SJSA1 (cell line): ENCODE results near the gene SELENBP1. TPM values are rescaled to one million over a fixed set of nuclear protein-coding genes. Genes with fewer than 3 reads are reported as not detected.

Source experiments
- DNase-seq, 2 experiments: peaks; one replicate each; pipeline ENCODE4 v3.0.0-alpha.2; 2015 to 2020; ENCODE audit warnings: low spot score in 2 of 2, low read depth in 1 of 2
- H3K27ac ChIP-seq: fragments of 250-450 bp; sonication (Bioruptor Pico); 2 replicates; pipeline ENCODE4 v1.5.1; 2020; ENCODE audit warnings: mild to moderate bottlenecking, moderate library complexity
- H3K27me3 ChIP-seq: fragments of 250-450 bp; sonication (Bioruptor Pico); replicated peaks from 2 replicates; pipeline ENCODE4 v1.5.1; 2020; ENCODE audit warnings: mild to moderate bottlenecking, moderate library complexity
- H3K36me3 ChIP-seq: fragments of 250-450 bp; sonication (Bioruptor Pico); 2 replicates; pipeline ENCODE4 v1.5.1; 2020; ENCODE audit warnings: mild to moderate bottlenecking
- H3K4me1 ChIP-seq: fragments of 250-450 bp; sonication (Bioruptor Pico); replicated peaks from 2 replicates; pipeline ENCODE4 v1.6.1; 2021; ENCODE audit warnings: mild to moderate bottlenecking
- H3K4me3 ChIP-seq: fragments of 250-450 bp; sonication (Bioruptor Pico); 2 replicates; pipeline ENCODE4 v1.5.1; 2020; ENCODE audit warnings: mild to moderate bottlenecking
- H3K9me3 ChIP-seq: fragments of 250-450 bp; sonication (Bioruptor Pico); replicated peaks from 2 replicates; pipeline ENCODE4 v1.5.1; 2020; ENCODE audit warnings: mild to moderate bottlenecking
- total RNA-seq: library from RNA; depleted of rRNA; stranded (reverse); fragments of >200 nt; shearing (Covaris generic); gene quantifications from 2 replicates; pipeline ENCODE4 v1.2.3, GENCODE V29; 2014; rRNA removed

The SELENBP1 gene
- total RNA-seq: 21.6 and 31.1 TPM in 2 replicates

DNA sequence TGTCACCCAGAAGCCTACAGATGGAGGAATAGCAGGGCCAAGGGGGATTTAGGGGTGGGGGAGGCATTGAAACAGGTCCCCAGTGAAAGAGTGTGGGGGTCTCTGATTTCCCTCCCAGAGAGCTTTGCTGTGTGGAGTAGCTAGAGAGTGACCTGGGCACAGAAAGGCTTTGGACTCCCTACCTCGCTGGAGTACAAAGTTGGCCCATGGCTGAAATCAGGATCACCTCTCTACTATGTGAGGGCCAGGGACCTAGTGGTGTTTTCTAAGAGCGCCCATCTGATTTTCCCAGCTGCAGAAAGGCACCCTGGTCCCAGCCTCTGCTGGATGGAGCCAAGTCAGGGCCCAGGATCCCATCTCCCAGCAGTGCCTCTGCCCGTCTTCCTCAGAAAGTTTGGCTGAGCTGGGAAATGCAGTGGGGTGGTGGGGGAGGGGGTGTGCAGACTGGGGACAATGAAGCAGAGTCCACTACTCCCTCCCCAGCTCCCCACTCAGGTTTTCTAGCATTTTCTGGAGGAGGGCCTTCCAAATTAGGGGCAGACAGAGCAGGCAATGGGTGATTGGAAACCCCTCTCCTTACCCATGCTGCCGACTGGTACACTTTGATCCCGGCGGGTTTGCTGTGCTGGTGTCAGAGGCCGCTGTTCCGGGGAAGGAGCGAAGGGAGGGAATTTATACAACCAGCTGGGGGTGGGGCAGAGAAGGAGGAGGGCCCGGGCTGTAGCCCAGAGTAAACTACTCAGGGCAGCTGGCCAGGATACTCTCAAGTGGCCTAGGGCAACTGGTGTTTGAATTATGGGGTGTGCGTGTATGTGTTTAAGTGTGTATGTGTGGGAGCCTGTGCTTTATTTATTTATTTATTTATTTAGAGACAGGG is at the start of gene SELENBP1:
Gene SELENBP1 (minus strand): TSS at position 648 of the 877 bp plus-strand sequence. CDS start 64 bp downstream, at position 584.
- Histone ChIP-seq H3K4me3 (peak within 1 kb of the TSS; percentile 34), H3K27me3 (no peaks in the 10 kb centered on the region), H3K36me3 (no peaks in the 10 kb centered on the region), H3K27ac (no peak within 1 kb of the TSS), H3K9me3 (no peaks in the 10 kb centered on the region), H3K4me1 (peaks cover 17% of the 10 kb centered on the region)
- peak; percentile 76 to 79 for DNase-seq

DNA sequence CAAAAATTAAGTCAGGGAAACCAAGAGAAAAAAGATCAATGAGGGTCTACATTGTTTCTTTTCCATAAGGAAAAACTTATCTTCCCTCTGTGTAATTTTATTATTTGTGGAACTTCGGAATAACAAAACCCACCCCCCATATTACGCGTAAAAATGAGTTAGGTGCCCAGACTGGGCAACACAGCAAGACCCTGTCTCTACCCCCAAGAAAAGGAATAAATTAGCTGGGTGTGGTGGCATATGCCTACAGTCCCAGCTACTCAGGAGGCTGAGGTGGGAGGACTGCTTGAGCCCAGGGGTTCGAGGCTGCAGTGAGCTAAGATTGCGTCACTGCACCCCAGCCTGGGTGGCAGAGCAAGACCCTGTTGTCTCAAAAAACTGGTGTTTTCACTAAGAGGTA is 47.3 kb upstream of the SELENBP1 start:
- Histone ChIP-seq H3K4me1 (no peaks in the 10 kb centered on the region), H3K27me3 (no peaks in the 10 kb centered on the region), H3K36me3 (peaks cover 81% of the 10 kb centered on the region), H3K27ac (no peak overlapping the region), H3K4me3 (no peak overlapping the region), H3K9me3 (no peaks in the 10 kb centered on the region)
- DNase-seq: no peak

DNA sequence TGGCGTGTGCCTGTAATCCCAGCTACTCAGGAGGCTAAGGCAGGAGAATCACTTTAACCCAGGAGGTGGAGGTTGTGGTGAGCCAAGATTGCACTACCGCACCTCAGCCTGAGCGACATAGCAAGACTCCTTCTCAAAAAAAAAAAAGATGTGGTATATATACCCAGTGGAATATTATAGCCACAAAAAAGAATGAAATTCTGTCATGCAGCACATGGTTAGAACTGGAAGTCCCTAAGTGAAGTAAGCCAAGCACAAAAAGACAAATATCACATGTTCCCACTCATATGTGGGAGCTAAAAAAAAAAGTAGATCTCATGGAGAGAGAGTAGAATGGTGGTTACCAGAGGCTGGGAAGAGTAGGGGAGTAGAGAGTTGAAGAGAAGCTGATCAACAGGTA is 45.6 kb upstream of the SELENBP1 start:
- Histone ChIP-seq H3K36me3 (peaks cover 77% of the 10 kb centered on the region), H3K27ac (no peak overlapping the region)

DNA sequence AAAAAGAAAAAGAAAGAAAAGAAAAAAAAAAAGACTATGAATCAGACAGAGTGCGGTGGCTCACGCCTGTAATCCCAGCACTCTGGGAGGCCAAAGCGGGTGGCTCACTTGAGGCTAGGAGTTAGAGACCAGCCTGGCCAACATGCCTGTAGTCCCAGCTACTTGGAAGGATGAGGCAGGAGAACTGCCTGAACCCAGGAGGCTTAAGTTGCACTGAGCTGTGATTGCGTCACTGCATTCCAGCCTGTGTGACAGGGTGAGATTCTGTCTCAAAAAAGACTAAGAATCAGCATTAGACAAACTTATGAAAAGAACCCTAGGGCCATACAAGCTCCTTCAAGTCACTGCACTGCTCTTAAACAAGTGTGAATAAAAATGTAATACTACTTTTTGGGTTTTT is 43.7 kb upstream of the SELENBP1 start:
- no peak for DNase-seq
- peaks cover 77% of the 10 kb centered on the region for H3K36me3 ChIP-seq
- no peaks in the 10 kb centered on the region for H3K4me1 ChIP-seq
- no peaks in the 10 kb centered on the region for H3K9me3 ChIP-seq
- H3K27ac ChIP-seq: no peak overlapping the region
- no peaks in the 10 kb centered on the region for H3K27me3 ChIP-seq
- no peak overlapping the region for H3K4me3 ChIP-seq

More for the DNA sequence above, 45.6 kb upstream of the SELENBP1 start:
- Histone ChIP-seq H3K4me1 (no peaks in the 10 kb centered on the region), H3K27me3 (no peaks in the 10 kb centered on the region), H3K4me3 (no peak overlapping the region), H3K9me3 (no peaks in the 10 kb centered on the region)
- DNase-seq: no peak

DNA sequence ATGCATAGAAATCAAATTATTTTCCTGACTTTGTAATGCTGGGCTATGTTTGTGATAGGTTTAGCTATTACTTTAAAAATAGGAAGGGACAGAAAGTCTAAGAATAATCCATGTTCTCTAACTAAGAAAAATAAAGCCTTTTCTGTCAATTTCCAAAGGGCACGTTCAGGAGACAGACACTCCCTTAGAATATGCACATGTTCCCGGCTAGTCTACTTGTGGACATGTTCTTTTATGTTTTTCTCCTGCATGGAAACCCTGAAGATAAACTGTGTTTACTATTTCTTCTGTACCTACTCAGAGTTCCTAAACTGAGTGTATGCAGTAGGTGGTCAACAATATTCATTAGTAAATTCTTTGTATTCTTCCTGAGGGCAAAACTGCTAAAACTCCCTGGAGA is 39.4 kb upstream of the SELENBP1 start:
- Histone ChIP-seq H3K36me3 (peaks cover 90% of the 10 kb centered on the region), H3K4me3 (no peak overlapping the region), H3K9me3 (no peaks in the 10 kb centered on the region), H3K4me1 (peaks cover 22% of the 10 kb centered on the region), H3K27ac (no peak overlapping the region), H3K27me3 (no peaks in the 10 kb centered on the region)
- no peak for DNase-seq

DNA sequence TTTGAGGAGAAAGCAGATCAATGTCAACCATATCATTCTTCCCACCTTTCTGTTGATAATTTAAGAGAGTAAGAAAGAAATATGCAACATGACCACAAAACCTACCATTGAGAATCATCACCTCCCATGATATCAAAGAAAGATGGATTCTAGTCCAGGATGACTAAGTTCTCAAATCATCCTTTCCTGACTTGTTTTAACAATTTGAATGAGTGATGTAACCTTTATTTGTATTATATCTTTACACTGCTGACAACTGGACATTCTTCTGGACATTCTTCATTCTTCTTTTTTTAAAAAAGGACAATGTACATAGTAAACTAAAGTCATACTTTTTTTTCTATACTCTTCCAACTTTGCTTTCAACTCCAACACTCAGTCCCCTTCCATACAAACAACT is 36.4 kb upstream of the SELENBP1 start:
- Histone ChIP-seq H3K9me3 (no peaks in the 10 kb centered on the region), H3K27me3 (no peaks in the 10 kb centered on the region), H3K36me3 (peaks cover 91% of the 10 kb centered on the region), H3K4me3 (no peak overlapping the region), H3K4me1 (peaks cover 22% of the 10 kb centered on the region), H3K27ac (peak overlapping the region; percentile 54)
- peak in 1 of 2 experiments; percentile 75 for DNase-seq

DNA sequence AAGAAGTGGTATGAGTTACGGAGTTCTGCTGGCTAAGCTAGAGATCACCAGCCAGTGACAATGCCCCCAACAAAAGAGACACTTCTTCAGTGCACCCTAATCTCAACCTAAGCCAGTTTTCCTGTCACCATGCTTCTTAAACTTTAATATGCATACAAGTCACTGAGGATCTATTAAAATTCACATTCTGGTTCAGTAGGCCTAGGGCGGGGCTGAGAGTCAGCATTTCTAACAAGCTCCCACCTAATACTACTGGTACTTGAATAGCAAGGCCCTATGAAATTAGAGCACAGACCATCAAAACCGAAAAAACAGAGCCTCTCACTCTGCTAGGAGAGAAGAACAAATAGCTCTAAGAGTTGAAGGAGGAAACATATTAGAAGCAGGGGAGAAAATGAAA is 34.8 kb upstream of the SELENBP1 start:
- no peaks in the 10 kb centered on the region for H3K9me3 ChIP-seq
- peaks cover 27% of the 10 kb centered on the region for H3K4me1 ChIP-seq
- no peak overlapping the region for H3K4me3 ChIP-seq
- H3K36me3 ChIP-seq: peaks cover 96% of the 10 kb centered on the region
- H3K27me3 ChIP-seq: no peaks in the 10 kb centered on the region
- no peak for DNase-seq
- no peak overlapping the region for H3K27ac ChIP-seq

DNA sequence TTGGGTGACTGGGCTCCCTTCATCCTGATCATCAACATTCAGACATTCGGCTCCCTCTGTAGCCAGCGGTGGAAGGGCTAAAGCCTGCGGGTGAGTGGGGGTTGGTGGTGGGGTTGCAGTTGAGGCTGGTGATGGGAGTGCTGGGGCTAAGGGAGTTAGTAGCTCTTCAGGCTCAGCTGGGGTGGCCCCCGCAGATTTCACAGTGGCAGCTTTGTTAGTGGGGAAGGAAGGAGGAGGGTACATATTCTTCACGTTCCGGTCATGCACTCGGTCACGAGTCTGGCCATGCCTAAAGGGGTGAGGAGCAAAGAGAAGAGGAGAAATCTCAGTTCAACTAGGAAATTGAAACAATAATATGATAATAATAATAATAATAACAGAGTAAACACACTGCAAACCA is 33.7 kb upstream of the SELENBP1 start:
- H3K4me3 ChIP-seq: no peak overlapping the region
- H3K9me3 ChIP-seq: no peaks in the 10 kb centered on the region
- DNase-seq: no peak
- peaks cover 38% of the 10 kb centered on the region for H3K4me1 ChIP-seq
- H3K27ac ChIP-seq: no peak overlapping the region
- no peaks in the 10 kb centered on the region for H3K27me3 ChIP-seq
- H3K36me3 ChIP-seq: peaks cover 96% of the 10 kb centered on the region

DNA sequence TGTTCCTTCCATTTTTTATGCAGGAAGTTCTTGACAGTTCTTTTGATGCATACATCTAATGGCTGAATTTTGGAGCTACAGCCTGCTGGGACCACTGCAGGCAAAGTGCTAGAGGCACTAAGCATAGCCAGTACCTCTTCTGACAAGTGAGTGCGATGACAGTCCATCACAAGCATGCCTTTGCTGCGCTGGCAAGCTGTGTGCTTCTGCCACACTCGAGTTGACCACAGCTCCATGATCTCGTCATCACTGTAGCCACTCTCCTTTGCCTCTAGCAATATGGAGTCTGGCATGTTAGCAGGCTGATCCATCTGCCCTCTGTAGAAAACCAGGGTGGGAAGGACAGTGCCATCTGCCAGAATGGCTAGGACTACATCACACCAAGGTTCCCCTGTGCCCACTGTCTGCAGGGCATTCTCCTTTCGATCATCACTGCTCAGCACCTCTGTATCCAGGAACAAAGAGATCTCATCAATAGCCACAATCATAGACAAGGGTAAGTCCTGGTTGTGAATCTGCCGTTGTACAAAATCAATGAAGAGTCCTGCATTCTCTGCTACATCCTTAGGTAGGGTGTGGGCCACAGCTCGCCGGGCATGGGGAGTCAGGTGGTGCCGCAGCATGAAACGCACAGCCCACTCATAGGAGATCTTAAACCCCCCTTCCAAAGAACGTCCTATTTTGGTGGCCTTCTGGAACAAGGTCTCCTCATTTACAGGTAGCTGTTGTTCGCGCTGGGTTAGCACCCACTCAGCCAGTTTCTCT is 32.9 kb upstream of the SELENBP1 start:
- Histone ChIP-seq H3K4me3 (no peak overlapping the region), H3K4me1 (peaks cover 46% of the 10 kb centered on the region), H3K36me3 (peaks cover 96% of the 10 kb centered on the region), H3K9me3 (no peaks in the 10 kb centered on the region), H3K27ac (no peak overlapping the region), H3K27me3 (no peaks in the 10 kb centered on the region)
- no peak for DNase-seq

DNA sequence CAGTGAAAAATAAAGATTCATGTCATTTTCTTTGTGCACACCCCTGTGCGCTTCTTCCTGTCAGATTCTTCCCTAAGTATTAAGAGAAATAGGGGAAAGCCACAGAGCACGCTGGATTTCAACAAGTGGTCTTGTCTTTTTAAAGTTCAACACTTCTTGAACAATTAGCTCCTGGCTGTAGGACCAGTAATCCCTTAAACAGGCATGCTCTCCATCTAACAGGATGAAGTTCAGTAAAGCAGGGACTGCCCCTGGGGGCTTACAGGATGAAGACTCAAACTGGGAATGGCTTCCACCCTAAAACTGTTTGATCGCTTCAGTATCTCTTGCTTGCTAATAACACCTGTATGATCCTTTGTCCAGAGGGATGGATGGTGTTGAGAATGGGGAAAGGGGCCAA is 31.1 kb upstream of the SELENBP1 start:
- Histone ChIP-seq H3K4me3 (no peak overlapping the region), H3K36me3 (peaks cover 90% of the 10 kb centered on the region), H3K4me1 (peaks cover 36% of the 10 kb centered on the region), H3K27me3 (no peaks in the 10 kb centered on the region), H3K9me3 (0 out of 2 replicates have a peak, but pooled peaks cover 2% of the 10 kb centered on the region), H3K27ac (no peak overlapping the region)
- DNase-seq: no peak

DNA sequence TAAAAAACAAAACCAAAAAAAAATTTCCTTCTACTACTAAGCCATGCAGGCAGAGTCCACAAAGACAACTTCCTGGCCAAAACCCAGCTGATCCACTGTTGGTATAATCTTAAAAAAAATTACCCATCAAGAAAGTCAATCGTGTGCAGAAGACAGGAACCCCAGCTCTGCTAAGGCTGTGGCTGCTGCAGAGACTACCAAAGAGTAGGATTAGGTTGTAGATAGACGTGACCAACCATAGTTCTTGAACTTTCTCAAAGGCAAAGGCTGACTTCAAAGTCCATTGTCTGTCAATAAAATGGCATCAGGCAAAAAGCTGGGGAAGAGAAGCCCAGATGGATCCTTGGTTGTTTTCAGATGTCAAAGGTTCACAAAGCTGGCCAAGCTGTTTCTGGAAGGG is 30.3 kb upstream of the SELENBP1 start:
- no peak for DNase-seq
- Histone ChIP-seq H3K9me3 (0 out of 2 replicates have a peak, but pooled peaks cover 2% of the 10 kb centered on the region), H3K4me1 (peaks cover 32% of the 10 kb centered on the region), H3K36me3 (peaks cover 82% of the 10 kb centered on the region), H3K27me3 (no peaks in the 10 kb centered on the region), H3K4me3 (no peak overlapping the region), H3K27ac (no peak overlapping the region)

DNA sequence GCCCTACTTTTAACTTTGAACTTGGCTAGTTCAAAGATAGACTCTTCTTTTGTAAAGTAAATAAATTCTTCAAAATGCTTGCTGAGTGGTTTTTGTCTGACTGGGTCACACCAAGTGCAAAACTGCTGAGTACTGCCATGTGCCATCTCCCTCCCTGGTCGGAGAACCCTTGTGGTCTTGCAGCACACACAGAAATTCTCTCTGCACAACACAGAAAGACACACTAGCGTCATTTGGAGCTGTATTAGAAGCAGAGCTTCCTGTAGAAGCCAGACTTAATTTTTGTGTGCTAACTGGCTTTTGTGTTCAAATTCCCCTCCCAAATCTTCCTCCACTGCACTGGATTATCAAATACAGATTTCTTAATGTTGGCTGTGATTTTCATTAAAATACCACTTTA is 29.4 kb upstream of the SELENBP1 start:
- peaks cover 73% of the 10 kb centered on the region for H3K36me3 ChIP-seq
- peak overlapping the region; percentile 14; the same call in 1 of the 2 replicates for H3K27ac ChIP-seq
- no peaks in the 10 kb centered on the region for H3K27me3 ChIP-seq
- 0 out of 2 replicates have a peak, but pooled peaks cover 2% of the 10 kb centered on the region for H3K9me3 ChIP-seq
- peaks cover 32% of the 10 kb centered on the region for H3K4me1 ChIP-seq
- DNase-seq: peak in 1 of 2 experiments; percentile 37
- H3K4me3 ChIP-seq: no peak overlapping the region

DNA sequence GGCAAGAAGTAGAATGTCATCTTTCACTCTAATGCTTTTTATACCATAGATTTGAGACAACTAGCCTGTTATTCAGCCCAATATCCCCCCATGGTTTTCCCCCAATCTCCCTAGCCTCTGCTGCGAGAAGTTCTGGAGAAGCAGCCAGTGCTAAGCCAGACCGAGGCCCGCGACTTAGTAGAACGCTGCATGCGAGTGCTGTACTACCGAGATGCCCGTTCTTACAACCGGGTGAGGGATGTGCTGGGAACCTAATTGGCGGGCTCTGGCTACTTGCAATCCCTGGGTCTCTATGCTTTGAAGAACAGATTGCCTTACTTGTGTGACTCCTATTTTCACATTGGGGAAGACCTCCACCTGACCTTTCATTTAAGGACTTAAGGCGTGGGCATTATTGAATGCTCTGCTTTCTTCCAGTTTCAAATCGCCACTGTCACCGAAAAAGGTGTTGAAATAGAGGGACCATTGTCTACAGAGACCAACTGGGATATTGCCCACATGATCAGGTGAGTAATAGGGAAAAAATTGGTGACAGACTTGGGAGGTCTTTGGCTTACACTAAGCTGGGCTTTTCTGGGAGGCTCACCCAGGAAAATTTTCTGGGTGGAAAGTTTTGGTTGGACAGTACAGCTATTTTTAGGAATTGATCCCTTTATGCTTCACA is 28.8 kb upstream of the SELENBP1 start:
- Histone ChIP-seq H3K4me3 (no peak overlapping the region), H3K36me3 (peaks cover 67% of the 10 kb centered on the region)
- DNase-seq: peak in 1 of 2 experiments; percentile 39

More for the DNA sequence above, 28.8 kb upstream of the SELENBP1 start:
- Histone ChIP-seq H3K27ac (peak overlapping the region; percentile 14; the same call in 1 of the 2 replicates), H3K9me3 (0 out of 2 replicates have a peak, but pooled peaks cover 2% of the 10 kb centered on the region), H3K4me1 (peaks cover 32% of the 10 kb centered on the region), H3K27me3 (no peaks in the 10 kb centered on the region)
